HG03442 (cell line): ENCODE data around the gene PRDM16.
"Not testable (repeated sequence)": the region's sequence is repeated elsewhere in the genome, so short reads cannot be mapped to it uniquely, and the experiment has no call there.

Experiments used
- ATAC-seq: cut with Tn5 transposase; IDR thresholded peaks from one replicate; pipeline ENCODE4 v1.9.1; 2021; ENCODE audit warnings: mild to moderate bottlenecking, moderate library complexity; ENCODE audit not compliant: unreplicated experiment

PRDM16 gene

DNA sequence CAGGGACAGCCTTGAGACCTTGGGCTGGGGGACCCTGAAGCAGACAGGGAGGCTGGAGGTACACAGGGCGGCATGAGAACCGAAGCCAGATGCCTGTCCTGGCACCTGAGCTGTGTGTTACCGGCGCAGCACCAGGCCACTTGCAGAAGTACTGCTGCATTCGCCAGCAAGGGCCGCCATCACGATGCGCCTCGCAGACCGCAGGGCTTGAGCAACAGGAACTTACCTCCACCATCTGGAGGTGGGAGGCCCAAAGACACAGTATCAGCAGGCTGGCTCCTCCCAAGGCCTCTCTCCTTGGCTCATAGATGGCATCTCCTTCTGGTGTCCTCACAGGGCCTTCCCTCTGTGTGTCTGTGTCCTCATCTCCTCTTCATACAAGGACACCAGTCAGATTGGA, 90.1 kb downstream of the PRDM16 start:
- ATAC-seq = no peak

DNA sequence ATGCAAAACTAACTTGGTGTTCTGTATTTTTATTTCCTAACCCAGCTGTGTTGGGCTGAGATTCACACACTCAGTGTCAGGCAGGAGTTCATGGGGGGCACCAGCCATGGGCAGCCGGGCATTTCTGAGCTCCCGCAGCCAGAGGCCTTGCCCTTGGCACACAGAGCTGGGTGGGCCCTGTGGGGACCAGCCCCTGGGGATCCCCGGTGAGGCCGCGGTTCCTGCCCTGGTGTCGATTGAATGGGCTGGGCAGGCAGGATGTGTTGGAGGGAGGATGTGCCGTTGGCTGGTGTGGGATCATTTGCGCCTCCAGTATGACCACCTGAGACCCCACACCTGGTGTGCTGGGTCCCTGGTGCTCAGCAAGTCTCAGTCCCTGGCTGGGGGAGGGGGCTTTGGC, 91.0 kb downstream of the PRDM16 start:
- no peak for ATAC-seq

DNA sequence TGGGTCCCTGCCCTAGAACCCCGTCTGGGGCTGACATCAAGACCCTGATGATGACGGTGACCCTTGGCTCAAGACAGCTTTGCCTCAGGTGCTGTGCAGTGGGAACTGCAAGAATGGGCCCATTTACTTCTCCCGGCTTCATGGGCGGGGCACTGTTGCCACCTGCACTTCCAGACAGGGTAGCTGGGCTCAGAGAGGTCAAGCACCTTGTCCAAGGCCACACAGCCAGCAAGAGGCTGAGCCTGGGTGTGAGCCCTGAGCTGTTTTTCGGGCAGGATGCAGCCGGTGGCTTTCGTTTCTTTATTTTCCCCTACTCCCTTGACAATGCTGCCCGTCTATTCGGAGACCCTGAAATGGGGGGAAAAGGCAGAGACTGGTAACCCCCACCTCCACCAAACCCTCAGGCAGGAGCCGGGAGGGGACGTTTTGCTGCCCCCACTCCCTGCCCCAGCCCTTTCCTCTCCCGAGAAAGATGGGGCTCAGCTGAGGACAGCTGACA, 91.7 kb downstream of the PRDM16 start:
- ATAC-seq = no peak

DNA sequence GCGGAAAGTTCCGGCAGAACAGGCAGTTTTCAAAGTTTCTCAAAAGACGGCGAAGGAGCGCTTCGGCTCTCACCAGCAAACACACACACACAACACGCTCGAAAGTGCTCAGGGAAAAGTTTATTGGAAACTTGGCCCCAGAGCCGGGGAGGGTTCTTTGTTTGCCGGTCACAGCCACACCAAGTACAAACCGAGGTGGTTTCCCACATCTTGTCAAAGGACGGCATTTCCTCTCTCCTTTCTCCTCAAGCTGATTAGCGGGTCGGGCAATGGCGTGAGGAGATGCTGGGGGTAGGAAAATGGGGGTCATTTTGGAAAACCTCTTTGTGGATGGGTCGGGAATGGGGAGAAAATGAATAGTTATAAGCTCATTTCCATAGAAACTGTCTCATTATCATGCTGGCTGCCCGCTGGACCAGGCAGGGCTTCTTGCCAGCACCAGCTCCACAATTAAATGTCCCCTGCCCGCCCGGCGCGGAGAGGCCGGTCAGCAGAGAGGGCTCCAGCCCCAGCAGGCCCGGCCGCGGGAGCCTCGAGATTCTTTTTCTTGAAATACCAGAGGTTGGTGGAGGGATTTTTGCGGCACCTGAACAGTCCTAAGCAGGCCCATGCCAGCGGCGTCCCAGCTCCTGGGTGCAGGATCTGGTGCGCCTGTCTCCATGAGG, 92.3 kb downstream of the PRDM16 start:
- no peak for ATAC-seq

DNA sequence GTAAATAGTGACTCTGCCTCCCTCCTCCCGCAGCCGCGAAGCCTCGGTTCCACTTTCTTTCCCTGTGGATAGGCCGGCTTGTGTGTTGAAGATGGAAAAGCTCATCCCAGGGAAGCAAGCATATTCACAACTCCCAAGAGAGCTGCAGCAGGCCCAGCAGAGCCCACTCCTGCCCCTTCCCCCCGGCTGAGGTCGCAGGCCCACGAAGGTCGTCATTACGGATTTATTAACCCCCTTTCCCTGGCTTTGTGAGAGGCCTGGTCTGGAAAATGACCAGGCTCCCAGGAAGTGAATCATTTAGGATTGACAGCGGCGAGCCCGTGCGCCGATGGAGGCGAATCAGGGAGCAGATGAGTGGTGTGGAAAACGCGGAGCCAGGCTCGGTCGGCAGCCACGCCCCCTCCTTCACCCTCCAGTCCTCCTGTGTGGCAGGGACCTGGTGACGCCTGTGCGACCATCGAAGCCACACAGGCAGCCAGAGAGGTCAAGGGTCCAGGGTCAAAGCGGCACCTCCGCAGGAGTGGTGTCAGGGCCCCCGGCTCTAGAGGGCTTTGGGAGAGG, 93.4 kb downstream of the PRDM16 start:
- no peak for ATAC-seq

DNA sequence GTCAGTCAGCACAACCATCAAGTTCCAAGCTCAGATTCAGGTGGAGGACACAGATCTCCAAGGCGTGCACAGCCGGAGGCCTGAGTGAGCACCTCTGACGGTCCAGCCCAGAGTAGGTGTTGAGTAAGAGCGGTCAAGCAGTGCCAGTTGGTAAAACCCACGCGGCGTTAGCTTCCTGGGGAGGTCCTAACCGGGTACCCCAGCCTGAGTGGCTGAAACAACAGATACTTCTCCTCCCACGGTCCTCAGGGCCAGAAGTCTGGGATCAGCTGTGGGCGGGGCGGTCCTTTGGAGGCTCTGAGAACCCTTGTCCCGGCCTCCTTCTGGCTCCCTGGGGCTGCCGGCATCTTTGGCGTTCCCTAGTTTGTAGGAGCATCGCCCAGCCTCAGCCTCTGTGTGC, 94.4 kb downstream of the PRDM16 start:
- ATAC-seq = no peak

DNA sequence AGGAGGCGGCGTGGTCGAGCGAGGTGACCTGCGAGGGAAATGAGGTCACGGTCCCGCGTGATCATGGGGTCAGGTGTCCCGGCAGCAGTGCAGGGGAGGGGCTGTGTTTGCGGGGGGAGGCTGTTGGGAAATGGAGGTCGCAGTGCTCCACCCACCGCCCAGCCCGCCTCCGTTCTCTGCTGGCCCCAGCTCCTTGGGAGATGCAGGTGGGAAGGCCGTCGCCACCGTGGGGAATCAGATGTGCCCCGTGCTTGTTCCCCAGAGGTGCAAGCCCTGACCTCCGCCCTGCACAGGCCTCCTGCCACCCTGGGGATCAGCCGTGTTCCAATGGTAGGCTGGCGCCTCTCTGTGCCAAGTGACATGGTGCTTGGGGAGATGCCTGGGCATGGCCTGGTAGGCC, 95.7 kb downstream of the PRDM16 start:
- ATAC-seq = no peak

DNA sequence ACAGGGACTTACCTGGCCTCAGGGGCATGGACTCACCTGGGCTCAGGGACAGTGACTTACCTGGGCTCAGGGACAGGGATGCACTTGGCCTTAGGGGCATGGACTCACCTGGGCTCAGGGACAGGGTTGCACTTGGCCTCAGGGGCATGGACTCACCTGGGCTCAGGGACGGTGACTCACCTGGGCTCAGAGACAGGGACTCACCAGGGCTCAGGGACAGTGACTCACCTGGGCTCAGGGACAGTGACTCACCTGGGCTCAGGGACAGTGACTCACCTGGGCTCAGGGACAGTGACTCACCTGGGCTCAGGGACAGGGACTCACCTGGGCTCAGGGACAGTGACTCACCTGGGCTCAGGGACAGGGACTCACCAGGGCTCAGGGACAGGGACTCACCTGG, 96.2 kb downstream of the PRDM16 start:
- not testable (repeated sequence) for ATAC-seq

DNA sequence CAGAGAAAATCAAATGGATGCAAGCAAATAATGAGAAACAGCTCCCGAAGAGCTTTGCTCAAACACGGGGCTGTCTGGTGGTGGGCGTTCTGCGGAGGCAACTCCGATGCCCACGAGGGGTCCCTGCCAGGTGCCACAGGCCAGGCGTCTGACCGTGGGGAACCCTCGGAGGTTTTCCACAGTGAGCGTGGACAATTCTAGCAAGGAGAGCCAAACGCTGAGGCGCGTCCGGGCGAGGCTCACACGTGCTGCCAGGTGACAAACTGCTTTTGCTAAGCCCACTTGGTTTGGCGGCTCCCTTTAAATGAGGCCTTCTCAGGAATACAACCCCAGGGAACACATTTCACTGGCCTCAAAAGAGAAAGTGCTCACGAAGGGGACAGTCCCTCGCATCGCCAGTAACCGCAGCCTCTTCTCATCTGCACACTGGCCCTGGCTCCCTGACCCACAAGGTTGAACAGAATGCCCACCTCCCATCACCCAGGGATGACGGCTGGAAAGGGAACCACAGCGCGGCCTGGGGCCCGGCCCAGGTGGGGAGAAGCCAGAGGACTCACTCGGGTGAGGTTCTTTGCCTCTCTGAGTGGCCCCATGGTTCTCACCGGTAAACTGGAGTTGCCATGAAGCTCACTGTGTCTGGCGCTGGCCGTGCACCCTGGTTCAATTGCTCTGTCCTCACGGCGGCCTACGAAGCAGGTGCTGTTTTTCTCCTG, 97.4 kb downstream of the PRDM16 start:
- no peak for ATAC-seq

DNA sequence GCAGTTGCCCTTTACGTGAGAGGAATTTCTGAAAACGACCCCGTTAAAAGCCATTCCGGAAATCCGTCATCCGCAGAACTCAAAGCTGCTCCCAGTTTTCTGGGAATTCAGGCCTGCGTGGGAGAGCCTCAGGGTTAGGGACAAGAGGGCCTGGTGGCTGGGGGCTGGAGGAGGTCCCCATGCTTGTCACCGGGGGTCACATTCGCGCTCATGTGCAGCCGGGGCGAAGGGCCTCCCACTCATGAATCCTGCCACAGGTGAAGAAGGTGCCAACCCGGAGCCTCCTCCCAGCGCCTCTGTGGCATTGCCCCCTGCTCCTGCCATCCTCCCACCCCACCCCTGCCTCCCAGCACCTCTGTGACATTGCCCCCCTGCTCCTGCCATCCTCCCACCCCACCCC, 98.3 kb downstream of the PRDM16 start:
- no peak for ATAC-seq

DNA sequence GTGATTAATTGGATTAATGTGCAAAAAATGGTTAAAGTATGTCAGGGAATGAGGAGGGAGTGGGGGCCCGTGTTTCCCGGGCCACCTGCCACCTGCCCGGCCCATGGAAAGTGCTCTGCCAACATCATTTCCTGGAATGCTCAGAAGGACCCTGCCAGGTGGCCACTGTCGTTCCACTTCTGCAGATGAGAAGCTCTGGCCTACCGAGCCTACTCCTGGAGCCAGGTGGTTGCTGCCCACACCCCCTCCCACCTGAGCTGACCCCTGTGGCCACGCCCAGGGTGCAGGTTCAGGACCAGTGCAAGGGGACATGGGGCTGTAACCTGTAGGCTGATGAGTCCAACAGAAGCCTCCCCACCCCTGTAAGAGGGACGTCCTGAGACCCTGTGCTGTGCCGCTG, 99.7 kb downstream of the PRDM16 start:
- no peak for ATAC-seq

DNA sequence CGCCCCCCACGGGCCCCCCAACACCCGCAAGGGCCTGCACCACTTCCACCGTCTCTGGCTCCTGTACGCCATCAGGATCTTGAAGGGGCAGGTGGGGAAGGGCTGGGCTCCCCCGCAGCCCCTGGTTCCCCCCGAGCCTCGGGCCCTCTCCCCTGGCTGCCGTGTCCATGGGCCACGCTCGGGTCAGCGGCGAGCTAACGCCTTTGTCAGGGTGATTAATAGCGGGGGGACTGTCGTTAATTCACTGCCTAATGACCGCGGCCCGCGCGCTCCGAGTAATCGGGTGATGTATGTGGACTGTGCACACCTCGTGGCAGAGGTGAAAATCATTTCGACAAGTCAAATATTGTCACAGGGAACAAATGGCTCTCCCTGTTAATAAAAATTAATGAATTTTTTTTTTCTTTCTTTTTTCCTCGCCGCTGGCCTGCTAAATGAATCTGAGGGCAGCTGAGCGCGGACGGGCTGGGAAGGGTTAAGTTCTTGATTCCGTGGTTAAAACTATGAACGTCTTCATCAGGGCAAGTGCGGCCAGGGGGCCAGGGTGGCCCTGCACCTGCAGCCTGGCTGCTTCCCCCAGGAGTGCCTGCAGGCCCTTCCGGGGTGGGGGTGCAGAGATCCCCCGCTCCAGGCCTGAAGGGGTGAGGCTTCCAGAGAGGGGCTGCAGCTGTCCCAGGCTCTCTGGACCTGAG, 100.8 kb downstream of the PRDM16 start:
- no peak for ATAC-seq

DNA sequence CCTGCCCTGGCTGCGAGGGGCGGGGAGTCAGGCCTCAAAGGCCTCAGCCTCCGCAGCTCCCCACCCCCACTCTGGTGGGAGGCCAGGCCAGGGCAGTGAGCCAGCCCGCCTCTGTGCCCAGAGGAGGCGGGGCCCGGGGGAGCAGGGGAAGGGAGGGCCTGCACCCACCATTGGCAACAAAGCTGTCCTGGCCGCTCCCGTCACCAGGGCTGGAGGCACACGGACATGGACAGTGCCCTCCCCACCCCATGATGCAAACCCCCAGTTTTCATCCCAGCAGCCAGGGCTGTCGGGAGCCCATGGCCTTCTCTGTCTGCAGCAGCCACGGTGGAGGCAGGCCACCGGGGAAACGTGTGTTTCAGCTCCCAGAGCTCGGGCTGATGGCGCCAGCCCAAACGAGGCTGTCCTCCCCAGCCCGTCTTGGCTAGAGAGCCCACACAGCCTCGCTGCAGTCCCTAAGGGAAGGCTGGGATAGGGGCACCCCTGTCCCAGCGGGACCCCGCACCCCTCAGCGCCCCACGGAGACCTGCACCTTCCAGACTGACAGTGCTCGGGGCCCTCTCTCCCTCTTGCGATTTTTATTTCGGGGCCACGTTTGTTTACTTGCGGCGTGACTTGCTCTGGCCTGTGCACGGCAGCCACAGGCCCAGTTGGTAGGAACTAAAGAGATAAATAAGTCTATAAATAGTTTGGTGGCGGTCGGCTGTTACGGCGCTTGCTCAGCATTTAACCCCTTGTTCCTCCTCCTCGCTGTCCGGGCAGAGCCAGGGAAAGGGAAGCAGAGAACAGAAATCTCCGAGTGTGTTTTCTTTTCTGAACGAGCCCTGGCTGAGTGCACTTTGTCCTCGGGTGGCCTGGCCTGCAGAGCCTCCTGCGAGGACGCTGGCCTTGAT, 101.8 kb downstream of the PRDM16 start:
- no peak for ATAC-seq

DNA sequence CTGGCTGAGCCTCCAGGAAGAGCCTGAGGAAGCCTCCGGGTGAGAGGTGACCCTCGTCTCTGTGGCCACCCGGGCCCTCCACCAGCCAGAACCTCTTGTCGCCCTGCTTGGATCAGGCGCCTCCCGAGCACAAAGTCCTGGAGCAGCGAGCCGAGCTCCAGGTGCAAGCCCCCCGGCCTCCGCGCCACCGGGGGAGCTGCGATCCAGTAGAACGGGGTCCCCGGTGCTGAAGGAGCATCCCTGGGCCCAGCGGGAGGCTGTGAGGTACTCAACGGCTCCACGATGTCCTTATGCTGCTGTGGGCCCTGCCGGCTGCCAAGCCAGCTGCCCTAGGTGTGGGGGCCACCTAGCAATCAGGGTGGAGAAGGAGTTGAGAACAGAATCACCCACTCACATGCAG, 102.8 kb downstream of the PRDM16 start:
- ATAC-seq = no peak

DNA sequence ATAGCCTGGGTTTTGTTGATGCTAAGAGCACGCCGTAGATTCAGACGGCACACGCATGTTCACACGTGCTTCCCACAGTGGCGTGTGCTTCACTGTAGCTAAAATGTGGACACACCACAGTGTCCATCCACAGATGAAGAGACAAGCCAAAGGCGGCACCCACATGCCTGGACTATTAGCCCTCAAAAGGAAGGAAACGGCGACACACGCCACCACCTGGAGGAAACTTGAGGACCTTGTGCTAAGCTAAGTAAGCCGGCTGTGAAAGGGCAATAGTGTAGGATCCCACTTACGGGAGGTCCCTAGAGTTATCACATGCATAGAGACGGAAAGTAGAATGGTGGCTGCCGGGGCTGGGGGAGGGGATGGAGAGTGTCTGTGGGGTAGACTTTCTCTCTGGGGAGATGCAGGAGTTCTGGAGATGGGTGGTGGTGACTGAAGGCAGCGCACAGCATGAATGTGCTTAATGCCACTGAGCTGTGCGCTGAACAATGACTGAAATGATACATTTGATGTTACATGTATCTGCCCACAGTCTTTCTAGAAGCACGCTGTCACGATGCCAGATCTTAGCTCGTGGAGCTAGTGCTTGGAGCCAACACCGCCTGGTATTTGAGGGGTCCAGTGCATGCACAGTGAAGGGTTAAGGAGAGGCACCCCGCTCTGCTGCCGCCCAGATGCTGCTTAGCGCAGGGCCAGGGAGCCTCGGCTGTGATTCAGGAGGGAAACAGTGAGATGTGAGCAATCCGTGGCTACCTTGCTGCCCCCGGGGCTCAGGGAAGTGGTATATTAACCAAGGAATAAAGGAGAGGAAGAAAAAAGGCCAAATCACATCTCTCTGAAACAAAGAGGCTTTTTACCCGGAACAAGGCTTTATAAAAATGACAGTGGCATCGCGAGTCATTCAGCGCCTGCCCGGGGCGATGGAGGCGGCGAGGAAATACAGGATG, 103.7 kb downstream of the PRDM16 start:
- no peak for ATAC-seq

DNA sequence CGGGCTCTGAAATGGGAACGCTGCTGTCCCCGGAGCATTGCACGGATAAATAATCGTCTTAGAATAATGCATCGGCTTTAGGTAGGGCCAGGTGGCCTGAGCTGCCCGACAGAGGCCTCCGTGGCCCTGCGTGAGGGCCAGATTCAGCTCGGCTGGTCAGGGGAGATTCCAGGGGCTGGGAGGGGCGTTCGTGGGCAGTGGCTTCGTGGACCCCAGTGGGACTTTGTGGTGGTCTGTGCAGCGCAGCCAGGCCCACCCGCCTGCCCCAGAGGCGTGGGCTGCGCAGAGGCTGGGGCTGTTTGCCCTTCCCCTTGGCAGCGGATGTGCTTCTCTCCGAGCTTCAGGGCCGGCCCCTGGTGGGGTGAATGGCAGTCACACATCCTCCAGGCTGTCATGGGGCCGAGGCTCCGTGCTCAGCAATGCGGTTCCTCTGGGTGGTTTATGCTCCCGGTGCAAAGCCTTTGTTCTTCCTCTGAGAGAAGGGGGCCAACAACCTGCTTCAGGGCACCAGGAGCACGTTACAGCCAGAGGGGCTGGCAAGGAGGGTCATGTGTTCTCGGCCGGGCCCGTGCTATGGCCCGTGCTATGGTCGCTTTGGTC, 104.5 kb downstream of the PRDM16 start:
- no peak for ATAC-seq

DNA sequence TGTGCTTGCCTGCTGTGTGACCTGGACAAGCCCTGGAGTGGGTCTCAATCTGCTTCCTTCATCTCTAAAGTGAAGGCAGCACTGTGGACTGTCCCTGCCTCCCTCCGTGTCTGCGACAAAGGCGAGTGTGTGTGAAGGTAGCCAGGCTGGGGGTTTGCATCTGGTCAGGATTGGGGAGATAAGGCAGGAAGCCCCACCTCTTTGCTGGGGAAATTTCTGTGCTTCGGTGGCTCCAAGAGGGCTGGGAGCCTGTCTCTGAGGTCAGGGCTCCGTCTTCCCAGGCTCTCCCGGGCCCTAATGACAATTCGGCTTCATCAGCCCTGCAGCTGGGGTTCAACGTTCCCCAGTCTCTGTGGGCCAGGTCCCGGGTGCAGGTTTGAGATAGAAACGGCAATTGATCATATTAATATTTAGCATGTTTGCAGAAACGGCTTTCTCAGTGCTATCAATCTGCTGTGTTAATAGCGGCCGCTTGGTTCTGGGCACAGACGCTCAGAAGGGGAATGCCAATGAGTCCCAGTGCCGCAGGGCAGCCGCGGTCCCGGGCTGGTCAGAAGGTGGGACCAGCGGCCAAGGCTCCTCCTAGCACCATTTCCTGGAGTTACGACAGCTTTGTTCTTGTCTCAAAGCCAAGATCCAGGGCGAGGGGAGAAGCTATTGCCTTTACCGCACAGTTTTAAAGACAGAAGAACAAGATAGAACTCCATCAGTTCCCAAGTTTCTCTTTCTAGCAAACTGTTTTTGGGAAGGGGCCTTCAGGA, 105.7 kb downstream of the PRDM16 start:
- ATAC-seq = no peak

DNA sequence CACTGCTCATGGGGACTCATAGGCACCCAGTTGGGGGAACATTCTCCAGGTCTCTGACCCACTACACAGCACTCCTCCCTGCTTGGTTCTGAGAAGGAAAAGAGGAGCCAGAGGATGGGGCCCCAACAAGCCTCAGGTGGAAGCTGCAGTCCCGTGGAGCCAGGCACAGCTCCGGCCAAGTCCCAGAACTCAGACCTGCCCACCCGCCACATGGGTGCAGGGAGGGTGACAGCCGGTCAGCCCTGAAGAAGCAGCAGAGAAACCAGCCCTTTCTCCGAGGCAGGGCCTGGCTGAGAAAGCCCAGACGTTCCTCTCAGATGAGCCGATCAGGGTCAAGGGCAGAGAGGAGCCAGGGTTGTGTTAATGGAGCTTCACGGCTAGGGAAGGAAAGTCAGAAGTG, 106.5 kb downstream of the PRDM16 start:
- ATAC-seq = no peak
